CD4-positive, alpha-beta T cell treated with Interferon alpha-2 for 1 hour (primary cell): ENCODE data around the gene POU4F2.

Experiments used
- DNase-seq, 2 donors: peaks; one replicate each; pipeline ENCODE4 v3.0.0-alpha.2; 2020 to 2022

POU4F2 gene

GRCh38 chr4:146638786-146639505 is at the start of gene POU4F2:
Gene POU4F2 (plus strand): TSS chr4:146638893. CDS start chr4:146639141, 248 bp downstream.
- no peak for DNase-seq

- DNase-seq = no peak
These were observed 47.9 kb upstream of the POU4F2 start for GRCh38 chr4:146590801-146591200.

DNA sequence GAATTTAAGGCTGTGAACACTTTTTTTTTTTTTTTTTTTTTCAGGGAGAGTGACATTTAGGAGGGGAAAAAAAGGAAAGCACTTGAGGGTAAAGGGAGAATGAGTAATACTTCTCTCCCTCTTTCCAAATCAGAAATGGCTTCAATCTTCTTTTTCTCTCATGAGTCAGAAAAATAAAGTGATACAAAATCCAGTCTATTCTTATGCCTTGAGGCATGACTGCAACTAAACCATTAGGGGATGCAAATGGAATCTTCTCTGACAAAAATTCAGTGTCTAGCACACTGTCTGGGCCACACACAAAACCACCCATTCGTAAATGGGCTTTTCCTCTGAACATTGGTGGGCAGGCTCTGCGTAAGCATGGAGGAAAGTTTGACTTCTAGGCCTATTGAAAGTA is 46.7 kb upstream of the POU4F2 start:
- DNase-seq = no peak

- no peak for DNase-seq
These were observed 5.8 kb upstream of the POU4F2 start for GRCh38 chr4:146632770-146633470.

DNA sequence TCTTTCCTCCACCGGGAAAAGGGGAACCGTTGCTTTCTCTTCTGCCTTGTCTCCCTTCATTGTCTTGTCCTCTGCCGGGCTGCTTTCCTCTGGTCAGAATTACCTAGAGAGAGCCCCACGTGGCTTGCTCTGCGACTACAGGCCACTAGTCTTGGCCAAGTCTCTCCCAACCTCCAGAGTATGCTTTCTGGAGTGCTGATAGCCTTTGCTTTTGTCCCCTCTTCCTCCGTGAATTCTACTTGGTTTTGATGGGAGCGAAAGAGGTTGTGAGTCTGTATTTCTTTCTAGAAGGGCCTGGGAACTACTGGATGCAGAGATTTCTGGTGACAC is 5.3 kb upstream of the POU4F2 start:
- no peak for DNase-seq

DNA sequence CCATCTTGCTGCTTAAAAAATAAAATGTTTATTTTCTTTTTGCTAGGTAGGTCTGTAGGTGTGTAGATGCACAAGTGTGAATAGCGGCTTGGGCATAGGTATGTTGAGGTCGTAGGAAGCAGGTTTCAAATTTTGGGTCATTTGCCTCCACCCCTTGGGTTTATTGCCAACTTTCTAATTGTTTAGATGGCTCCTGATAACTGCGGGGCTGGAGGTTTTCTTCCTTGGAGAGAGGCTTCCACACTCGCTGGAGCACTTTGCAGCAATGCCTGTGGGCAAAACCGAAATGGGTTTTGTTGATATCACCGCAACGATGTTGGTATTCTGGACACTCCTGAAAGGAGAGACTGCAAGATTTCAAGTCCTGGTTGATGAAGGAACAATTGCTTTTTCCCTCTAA is 3.9 kb upstream of the POU4F2 start:
- DNase-seq = no peak

DNA sequence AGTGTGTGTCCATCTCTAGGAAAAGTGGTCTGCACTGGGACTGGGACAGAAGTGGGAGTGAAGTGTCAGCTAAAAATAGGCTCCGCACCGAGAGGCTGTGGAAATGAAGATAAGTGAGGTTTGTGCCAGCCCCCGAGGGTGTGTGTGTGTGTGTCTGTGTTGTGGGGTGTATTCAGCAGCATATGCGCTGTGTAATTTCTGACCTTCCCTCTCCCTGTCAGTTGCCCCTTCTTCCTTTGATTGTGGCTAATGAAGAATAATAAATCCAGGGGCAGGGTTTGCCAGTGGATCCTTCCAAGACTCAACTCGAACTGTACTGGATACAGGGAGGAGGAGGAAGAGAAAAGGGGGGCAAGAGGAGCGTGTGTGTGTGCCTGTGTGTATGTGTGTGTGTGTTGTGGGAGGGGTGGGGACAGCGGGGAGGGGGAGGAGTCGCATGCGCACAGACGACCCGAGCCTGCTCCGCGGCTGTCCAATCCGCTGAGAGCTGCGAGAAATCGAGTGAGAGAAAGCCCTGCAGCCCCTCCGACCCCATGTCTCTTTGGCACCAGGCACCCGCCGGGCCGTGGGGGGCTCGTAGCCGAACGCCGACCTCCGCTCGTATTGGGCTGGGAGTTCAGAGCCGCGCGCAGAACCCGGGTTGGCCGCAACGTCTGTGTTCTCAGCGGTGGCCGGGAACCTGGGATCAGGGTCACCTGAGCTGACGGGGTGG is 916 bp upstream of the POU4F2 start:
- DNase-seq = no peak

GRCh38 chr4:146638333-146638785 is 334 bp upstream of the POU4F2 start:
- no peak for DNase-seq

GRCh38 chr4:146639506-146639932 is 826 bp downstream of the POU4F2 start:
- DNase-seq = no peak

GRCh38 chr4:146640021-146640464 is 1.4 kb downstream of the POU4F2 start:
- DNase-seq = no peak

DNA sequence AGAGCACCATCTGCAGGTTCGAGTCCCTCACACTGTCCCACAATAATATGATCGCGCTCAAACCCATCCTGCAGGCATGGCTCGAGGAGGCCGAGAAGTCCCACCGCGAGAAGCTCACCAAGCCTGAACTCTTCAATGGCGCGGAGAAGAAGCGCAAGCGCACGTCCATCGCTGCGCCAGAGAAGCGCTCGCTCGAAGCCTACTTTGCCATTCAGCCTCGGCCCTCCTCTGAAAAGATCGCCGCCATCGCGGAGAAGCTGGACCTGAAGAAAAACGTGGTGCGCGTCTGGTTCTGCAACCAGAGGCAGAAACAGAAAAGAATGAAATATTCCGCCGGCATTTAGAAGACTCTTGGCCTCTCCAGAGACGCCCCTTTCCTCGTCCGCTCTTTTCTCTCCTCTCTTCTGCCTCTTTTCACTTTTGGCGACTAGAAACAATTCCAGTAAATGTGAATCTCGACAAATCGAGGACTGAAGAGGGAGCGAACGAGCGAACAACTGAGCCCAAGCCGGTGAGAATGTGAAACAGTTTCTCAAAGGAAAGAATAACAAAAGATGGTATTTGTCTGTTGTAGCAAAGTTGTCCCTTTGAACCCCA is 1.9 kb downstream of the POU4F2 start:
- no peak for DNase-seq

DNA sequence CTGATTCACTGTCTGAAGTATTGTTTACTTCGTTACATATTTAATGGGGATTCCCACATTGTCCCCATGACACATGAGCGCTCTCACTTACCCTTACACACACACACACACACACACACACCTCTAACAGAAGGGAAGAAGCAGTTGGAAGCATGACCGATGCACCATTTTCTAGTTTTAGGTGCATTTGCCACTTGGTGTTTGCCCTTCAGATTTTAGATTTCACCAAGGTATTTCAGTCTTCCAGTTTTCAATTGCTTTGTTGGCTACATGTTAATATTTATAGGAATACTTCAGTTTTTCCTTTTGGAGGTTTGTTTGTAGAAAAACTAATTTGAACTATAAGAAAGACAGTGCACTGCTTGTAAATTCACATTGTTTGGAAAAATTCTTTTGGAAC is 3.1 kb downstream of the POU4F2 start:
- DNase-seq = no peak

GRCh38 chr4:146643812-146644401 is 5.2 kb downstream of the POU4F2 start:
- DNase-seq = no peak

- DNase-seq = no peak
These were observed 7.2 kb downstream of the POU4F2 start for GRCh38 chr4:146645921-146646320.

DNA sequence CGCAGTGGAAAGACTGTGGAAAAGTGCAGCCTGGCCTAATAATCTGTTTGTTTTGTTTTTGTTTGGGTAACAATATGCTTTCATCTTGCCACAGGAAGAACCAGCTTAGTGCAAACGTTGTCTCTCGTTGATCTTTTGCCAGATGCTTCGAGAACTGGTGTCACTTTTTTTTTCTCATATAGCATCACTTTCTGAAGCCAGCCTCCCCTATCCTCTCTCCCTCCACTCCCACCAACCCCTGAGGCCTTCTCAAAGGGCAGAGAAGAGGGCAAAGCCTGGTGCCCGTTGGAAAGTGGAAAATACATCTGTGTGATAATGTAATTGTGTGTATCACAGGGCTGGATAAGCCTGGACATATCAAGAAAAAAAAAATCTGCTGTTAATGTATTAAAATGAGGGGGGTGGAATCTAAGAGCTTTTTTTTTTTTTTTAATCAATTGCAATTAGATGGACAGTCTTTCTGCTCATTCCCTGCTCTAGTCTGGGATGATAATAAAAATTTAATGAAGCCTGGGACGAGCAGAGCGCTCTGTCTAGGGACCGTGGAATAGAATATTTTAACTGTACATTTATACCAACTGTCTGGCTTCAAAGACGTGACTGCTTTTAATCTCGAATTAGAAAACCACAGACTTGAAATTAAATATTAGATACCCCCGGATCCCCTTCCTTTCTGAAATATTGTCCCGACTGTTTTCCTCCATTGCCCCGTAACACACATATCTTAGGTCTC is 8.1 kb downstream of the POU4F2 start:
- no peak for DNase-seq

- DNase-seq = no peak
These were observed 9.1 kb downstream of the POU4F2 start for GRCh38 chr4:146647615-146648460.

- DNase-seq = no peak
These were observed 9.7 kb downstream of the POU4F2 start for GRCh38 chr4:146648461-146648783.

DNA sequence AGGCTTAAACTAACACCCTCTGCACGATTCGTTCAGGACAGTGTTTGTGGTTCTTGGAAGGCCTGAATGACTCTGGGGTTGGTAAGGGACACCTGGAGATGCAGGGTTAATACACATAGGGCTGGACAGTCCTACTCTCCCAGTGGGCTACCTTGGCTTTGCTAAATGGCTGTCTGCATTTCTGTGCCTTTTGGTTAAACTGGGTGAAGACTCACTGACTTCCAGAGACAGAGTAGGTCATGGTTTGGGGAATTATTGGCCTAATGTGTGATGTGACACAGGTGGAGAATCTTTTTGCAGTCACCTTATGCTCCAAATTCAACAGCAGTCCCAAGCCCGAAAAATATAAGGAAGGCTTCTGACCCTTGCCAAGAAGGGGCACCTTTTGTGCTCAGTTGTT is 10.5 kb downstream of the POU4F2 start:
- no peak for DNase-seq

DNA sequence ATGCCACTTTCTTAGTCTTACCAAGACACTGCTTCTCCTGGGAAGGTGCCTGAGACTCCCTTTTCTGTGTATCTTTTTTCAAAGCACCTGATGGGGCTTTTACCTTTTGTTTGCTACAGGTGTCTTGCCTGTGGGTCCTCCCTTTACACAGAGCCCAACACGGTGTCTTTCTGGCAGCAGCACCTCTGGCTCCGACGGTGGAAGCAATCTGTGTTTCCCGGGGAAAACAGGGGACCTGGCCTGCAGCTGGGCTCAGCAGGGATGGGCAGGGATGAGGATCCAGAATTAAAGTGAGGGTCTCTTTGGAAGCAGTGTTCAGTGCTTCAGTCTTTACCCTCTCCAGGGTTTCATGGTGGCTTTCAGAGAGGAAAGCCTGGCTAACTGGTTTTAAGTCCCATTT is 11.3 kb downstream of the POU4F2 start:
- no peak for DNase-seq

GRCh38 chr4:146654687-146655520 is 16.2 kb downstream of the POU4F2 start:
- no peak for DNase-seq

GRCh38 chr4:146655521-146655856 is 16.8 kb downstream of the POU4F2 start:
- no peak for DNase-seq
